Uterus (tissue), 2 donors: ENCODE results near the gene TCAIM.

ENCODE experiments used
- POLR2A ChIP-seq, 2 donors: fragments of 450-650 bp; IDR thresholded peaks; one replicate each; pipeline ENCODE4 v1.6.1; 2016; ENCODE audit warnings: antibody characterized with exemption in 2 of 2, mild to moderate bottlenecking in 1 of 2, moderate library complexity in 1 of 2
- TF ChIP-seq, protein P1 (sequence below), 4 experiments: fragments of 200-600 bp in 2 of 4; fragments of 450-650 bp in 2 of 4; sonication (generic) in 2 of 4; IDR thresholded peaks; one replicate each; pipeline ENCODE4 v1.5.1; 2016 to 2019; ENCODE audit warnings: antibody characterized with exemption in 4 of 4, mild to moderate bottlenecking in 2 of 4, moderate library complexity in 1 of 4

- TF ChIP-seq POLR2A (IDR thresholded peaks at IDR 0.05), result no peak
- TF ChIP-seq, protein P1, sequence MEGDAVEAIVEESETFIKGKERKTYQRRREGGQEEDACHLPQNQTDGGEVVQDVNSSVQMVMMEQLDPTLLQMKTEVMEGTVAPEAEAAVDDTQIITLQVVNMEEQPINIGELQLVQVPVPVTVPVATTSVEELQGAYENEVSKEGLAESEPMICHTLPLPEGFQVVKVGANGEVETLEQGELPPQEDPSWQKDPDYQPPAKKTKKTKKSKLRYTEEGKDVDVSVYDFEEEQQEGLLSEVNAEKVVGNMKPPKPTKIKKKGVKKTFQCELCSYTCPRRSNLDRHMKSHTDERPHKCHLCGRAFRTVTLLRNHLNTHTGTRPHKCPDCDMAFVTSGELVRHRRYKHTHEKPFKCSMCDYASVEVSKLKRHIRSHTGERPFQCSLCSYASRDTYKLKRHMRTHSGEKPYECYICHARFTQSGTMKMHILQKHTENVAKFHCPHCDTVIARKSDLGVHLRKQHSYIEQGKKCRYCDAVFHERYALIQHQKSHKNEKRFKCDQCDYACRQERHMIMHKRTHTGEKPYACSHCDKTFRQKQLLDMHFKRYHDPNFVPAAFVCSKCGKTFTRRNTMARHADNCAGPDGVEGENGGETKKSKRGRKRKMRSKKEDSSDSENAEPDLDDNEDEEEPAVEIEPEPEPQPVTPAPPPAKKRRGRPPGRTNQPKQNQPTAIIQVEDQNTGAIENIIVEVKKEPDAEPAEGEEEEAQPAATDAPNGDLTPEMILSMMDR (IDR thresholded peaks at IDR 0.05), result no peak
Observed at GRCh38 chr3:44343421-44343820, 4.9 kb downstream of the TCAIM start.
